GM19397 (cell line): ENCODE measurements around the gene STEAP1B.

Experiments
- ATAC-seq: cut with Tn5 transposase; IDR thresholded peaks from one replicate; pipeline ENCODE4 v1.9.1; 2021; ENCODE audit warnings: mild to moderate bottlenecking, moderate library complexity; ENCODE audit not compliant: unreplicated experiment

STEAP1B gene

GRCh38 chr7:22377703-22378102 lies 122.3 kb downstream of the STEAP1B start:
- no peak for ATAC-seq

GRCh38 chr7:22375359-22376048 lies 124.5 kb downstream of the STEAP1B start:
- no peak for ATAC-seq

- ATAC-seq: no peak
These were observed 126.1 kb downstream of the STEAP1B start for GRCh38 chr7:22373911-22374310.

- ATAC-seq: no peak
These were observed 126.6 kb downstream of the STEAP1B start for GRCh38 chr7:22373388-22373787.

- no peak for ATAC-seq
These were observed 127.1 kb downstream of the STEAP1B start for GRCh38 chr7:22372863-22373262.

GRCh38 chr7:22371878-22372277 lies 128.1 kb downstream of the STEAP1B start:
- ATAC-seq: no peak
